HCEC 1CT (cell line): ENCODE measurements around the gene IL9R.
"Not testable (repeated sequence)": the region's sequence is repeated elsewhere in the genome, so short reads cannot be mapped to it uniquely, and the experiment has no call there.

Experiments
- DNase-seq: peaks from one replicate; pipeline ENCODE4 v3.0.0-alpha.2; 2017

IL9R gene, protein sequence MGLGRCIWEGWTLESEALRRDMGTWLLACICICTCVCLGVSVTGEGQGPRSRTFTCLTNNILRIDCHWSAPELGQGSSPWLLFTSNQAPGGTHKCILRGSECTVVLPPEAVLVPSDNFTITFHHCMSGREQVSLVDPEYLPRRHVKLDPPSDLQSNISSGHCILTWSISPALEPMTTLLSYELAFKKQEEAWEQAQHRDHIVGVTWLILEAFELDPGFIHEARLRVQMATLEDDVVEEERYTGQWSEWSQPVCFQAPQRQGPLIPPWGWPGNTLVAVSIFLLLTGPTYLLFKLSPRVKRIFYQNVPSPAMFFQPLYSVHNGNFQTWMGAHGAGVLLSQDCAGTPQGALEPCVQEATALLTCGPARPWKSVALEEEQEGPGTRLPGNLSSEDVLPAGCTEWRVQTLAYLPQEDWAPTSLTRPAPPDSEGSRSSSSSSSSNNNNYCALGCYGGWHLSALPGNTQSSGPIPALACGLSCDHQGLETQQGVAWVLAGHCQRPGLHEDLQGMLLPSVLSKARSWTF

DNA sequence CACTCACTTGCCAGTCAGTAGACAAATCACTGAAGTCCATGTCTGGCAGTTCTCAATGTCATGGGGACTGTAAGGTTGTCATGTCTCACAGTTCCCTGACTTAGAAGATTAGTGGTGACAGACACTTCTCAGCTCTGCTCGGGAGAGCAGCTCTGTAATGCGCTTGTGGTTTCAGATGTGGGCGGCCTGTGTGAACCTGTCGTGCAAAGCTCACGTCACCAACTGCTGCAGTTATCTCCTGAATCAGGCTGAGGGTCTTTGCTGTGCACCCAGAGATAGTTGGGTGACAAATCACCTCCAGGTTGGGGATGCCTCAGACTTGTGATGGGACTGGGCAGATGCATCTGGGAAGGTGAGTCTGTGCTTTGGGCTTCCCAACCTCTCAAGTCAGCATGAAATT, at the start of gene IL9R:
IL9R (plus strand) TSS at position 261 of the 400 bp plus-strand sequence; CDS start at position 325, 64 bp downstream.
- no peak for DNase-seq

DNA sequence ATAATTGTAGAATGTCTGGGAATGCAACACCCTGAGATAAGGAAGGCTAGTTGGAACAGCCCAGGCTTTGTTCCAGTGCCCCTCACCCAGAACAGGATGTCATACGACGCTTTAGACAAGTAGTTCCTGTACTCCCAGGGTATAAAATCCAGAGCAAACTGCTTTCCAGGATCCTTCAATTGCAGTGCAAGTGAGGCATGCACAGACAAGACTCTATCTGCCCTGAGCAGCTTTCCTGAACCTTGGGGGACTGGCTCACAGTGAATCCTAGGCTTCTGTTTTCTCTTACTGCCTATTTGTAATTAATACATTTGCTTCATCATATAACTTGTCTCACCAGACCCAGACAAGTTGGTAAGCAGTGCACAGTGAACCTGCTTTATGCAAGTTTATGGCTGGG, 48.4 kb upstream of the IL9R start:
- DNase-seq, result no peak

- DNase-seq, result no peak
Measured at GRCh38 chrX:155951237-155951789, 46.2 kb upstream of the IL9R start.

DNA sequence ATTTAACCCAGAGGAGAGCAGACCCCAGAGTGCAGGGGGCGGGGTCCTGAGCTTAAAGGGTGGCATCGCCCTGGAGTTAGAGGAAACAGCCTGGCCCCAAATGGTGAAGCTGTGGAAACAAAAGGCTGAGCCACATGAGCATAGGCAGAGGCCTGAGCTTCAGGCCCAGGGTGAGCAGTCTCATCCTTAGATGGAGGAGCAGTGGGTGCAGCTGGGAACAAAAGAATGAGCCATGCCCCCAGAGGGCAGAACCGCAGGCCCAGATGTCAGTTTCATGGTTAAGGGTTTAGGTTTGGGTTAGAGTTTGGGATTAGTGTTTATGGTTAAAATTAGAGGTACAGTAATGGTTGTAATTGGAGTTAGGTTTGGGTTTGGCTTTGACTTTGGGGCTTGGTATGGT, 44.4 kb upstream of the IL9R start:
- no peak for DNase-seq

DNA sequence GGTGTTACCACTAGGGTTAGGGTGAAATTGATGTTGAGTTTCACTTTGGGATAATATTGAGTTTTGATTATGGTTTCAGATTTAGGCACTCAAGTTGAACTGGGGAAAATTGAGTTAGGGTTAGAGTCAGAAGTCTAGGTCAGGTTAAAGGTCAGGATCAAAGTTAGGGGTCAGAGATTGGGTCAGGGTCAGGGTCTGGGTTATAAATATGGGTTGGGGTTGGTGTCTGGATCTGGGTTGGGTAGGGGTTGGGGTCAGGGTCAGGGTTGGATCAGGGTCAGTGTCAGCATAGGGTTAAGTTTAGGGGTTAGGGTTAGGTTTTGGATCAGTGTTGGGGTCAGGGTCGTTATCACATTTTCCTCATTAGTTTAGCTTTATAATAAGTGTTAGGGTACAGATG, 42.7 kb upstream of the IL9R start:
- DNase-seq, result no peak

- DNase-seq, result no peak
Measured at GRCh38 chrX:155956099-155956498, 41.4 kb upstream of the IL9R start.

DNA sequence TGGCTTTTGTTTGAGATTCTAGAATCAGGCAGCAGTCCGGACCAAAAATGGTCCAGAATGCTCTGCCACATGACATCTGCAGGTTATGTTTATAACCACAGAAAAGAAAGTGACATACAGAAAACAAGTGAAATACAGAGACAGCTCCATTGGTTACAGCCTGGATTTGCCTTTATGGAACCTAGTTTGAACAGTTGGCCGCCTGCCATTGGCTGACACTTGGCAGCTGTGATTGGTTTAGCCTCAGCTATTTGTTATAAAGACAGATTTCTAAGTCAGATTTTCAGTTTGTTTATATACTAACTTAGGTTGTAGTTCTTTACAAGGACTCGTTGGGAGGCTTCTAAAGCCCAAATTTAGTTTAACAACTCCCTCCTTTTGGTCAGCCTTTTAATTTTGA, 40.8 kb upstream of the IL9R start:
- no peak for DNase-seq

GRCh38 chrX:155957843-155958242, 39.7 kb upstream of the IL9R start:
- DNase-seq, result no peak

DNA sequence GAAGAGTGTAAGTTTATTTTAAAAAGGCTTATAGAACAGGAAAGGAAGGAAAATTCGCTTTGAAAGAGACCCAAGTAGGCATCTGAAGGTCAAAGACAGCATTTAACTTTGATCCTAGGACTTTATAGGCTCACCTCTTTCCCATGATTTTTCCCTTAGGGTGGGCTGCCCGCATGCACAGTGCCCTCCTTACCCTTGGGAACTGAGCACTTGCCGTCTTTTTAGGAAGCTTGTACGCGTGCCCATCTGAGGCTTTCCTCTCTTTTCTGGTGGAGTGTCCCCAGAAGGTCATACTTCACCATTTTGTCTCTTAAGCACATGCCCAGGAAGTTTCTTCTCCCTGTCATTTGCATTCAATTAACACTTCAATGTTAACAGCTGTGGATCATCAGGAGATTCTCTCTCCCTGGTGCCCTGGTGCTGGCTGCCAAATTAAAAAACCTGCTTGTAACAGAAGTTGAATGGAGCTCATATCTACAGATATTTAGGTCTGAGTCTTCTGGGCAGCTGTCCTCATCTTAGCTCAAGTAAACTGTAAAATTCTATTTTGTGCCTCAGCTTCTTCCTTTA, 38.4 kb upstream of the IL9R start:
- no peak for DNase-seq

- no peak for DNase-seq
Measured at GRCh38 chrX:155962906-155963305, 34.6 kb upstream of the IL9R start.

DNA sequence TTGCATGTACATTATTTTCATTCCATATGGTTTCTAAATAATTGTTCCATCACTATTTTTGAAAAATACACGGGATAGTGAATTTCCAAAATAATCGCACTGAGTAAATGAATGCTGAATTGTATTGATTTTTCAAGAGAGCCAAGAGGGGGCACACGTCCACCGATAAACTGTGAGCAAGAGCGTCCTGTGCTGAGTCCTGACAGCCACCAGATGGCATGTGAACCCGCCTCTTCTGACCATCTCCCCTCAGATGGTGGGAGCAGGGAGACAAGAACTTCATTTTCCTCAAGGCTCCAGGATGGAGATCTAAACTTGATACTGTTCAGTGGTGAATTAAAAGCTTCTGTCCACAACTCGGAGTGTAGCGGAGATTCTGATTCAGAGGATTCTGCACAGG, 30.6 kb upstream of the IL9R start:
- DNase-seq, result no peak

- DNase-seq, result no peak
Measured at GRCh38 chrX:155967653-155968325, 29.7 kb upstream of the IL9R start.

GRCh38 chrX:155968326-155968661, 29.2 kb upstream of the IL9R start:
- DNase-seq, result no peak

DNA sequence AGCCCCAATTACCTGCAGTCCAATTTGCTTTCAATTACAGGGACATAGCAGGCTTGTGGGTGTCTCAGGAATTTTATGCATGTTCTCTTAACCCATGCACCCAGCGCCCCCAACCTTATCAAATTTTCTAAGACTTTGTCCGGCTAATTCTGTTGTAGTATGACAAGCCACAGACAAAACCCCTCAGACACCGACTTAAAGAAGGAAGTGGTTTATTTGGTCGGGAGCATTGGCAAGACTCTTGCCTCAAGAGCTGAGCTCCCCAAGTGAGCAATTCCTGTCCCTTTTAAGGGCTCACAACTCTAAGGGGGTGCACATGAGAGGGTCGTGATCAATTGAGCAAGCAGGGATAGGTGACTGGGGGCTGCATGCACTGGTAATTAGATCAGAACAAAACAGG, 28.7 kb upstream of the IL9R start:
- no peak for DNase-seq

- not testable (repeated sequence) for DNase-seq
Measured at GRCh38 chrX:155971658-155972057, 25.8 kb upstream of the IL9R start.

GRCh38 chrX:155972241-155972640, 25.3 kb upstream of the IL9R start:
- not testable (repeated sequence) for DNase-seq

DNA sequence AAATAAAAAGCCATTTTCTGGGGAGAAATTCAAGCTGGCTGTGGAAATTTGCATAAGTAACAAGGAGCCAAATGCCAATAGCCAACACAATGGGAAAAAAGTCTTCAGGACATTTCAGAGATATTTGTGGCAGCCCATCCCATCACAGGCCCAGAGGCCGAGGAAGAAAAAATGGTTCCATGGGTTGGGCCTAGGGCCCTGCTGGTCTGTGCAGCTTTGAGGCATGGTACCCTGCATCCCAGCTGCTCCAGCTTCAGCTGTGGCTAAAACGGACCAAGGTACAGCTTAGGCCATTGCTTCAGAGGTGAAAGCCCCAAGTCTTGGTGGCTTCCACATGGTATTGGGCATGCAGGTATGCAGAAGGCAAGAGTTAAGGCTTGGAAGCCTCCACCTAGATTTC, 14.2 kb upstream of the IL9R start:
- DNase-seq, result no peak

- DNase-seq, result no peak
Measured at GRCh38 chrX:155985208-155985607, 12.3 kb upstream of the IL9R start.

- DNase-seq, result not testable (repeated sequence)
Measured at GRCh38 chrX:155986995-155987394, 10.5 kb upstream of the IL9R start.

GRCh38 chrX:155988859-155989258, 8.6 kb upstream of the IL9R start:
- DNase-seq, result no peak

- DNase-seq, result no peak
Measured at GRCh38 chrX:155993421-155993820, 4.1 kb upstream of the IL9R start.

- no peak for DNase-seq
Measured at GRCh38 chrX:155995321-155995875, 2.1 kb upstream of the IL9R start.

- DNase-seq, result no peak
Measured at GRCh38 chrX:155998116-155998515, 620 bp downstream of the IL9R start.
